Upper lobe of left lung (tissue), 4 donors: ENCODE data around the gene AIFM3.

ENCODE experiments used
- CTCF ChIP-seq, 6 experiments: fragments of 450-650 bp in 4 of 6; fragments of 200-600 bp in 2 of 6; sonication (generic) in 2 of 6; IDR thresholded peaks; one replicate each; pipeline ENCODE4 v1.5.1; 2016 to 2019; ENCODE audit warnings: antibody characterized with exemption in 6 of 6
- POLR2AphosphoS5 ChIP-seq, 2 donors: sonication (generic); formaldehyde crosslinking; IDR thresholded peaks; one replicate each; pipeline ENCODE4 v1.5.1; 2017; ENCODE audit warnings: antibody characterized with exemption in 2 of 2

GRCh38 chr22:20979243-20979809 is 12.3 kb downstream of the AIFM3 start:
- peak in 1 of 6 experiments; percentile 8 for TF ChIP-seq CTCF (IDR thresholded peaks at IDR 0.05)
- TF ChIP-seq POLR2AphosphoS5 (IDR thresholded peaks at IDR 0.05): no peak
